H1 (cell line): Measurements from ENCODE around the gene ARID1B. TPM values are rescaled to one million over a fixed set of nuclear protein-coding genes. Genes with fewer than 3 reads are reported as not detected.

ENCODE experiments used
- CTCF ChIA-PET: fragments of 300-600 bp; sonication (Branson Sonifier 250); formaldehyde crosslinking; loops from one replicate; lab custom pipeline; 2021; ENCODE audit not compliant: partially characterized antibody; lab: Charles Lee
- POLR2A ChIA-PET: fragments of 300-600 bp; sonication (Branson Sonifier 250); formaldehyde crosslinking; loops from one replicate; lab custom pipeline; 2021; ENCODE audit warnings: inconsistent platforms; ENCODE audit not compliant: partially characterized antibody; lab: Charles Lee
- DNase-seq, 2 experiments: peaks; one replicate each; pipeline versions ENCODE4 v3.0.0 to v3.0.0-alpha.2; 2010 to 2022; ENCODE audit warnings: low spot score in 2 of 2, low read depth in 1 of 2, mixed read lengths in 1 of 2
- FAIRE-seq: peaks from 2 replicates; lab custom pipeline; 2011; peaks lifted over from hg19 to GRCh38; lab: Jason Lieb, UNC
- H2AFZ ChIP-seq: 2 replicates; pipeline ENCODE4 v1.8.1; 2012; ENCODE audit warnings: low read length, inconsistent platforms
- H2AK5ac ChIP-seq: 2 replicates; pipeline ENCODE4 v1.6.1; 2013; ENCODE audit warnings: low read depth, low read length
- H2BK120ac ChIP-seq: replicated peaks from 2 replicates; pipeline ENCODE3; 2013; ENCODE audit warnings: low read depth, low read length, inconsistent platforms
- H2BK12ac ChIP-seq: 2 replicates; pipeline ENCODE4 v1.6.1; 2013; ENCODE audit warnings: low read depth, low read length
- H2BK15ac ChIP-seq: 2 replicates; pipeline ENCODE4 v1.6.1; 2013; ENCODE audit warnings: low read length
- H2BK20ac ChIP-seq: 2 replicates; pipeline ENCODE4 v1.6.1; 2013; ENCODE audit warnings: low read length
- H2BK5ac ChIP-seq: 2 replicates; pipeline ENCODE4 v1.6.1; 2013; ENCODE audit warnings: low read depth, low read length
- H3K14ac ChIP-seq: 2 replicates; pipeline ENCODE4 v1.6.1; 2013; ENCODE audit warnings: inconsistent platforms; ENCODE audit not compliant: insufficient read length
- H3K18ac ChIP-seq: 2 replicates; pipeline ENCODE4 v1.6.1; 2013; ENCODE audit warnings: low read length; ENCODE audit errors: extremely low read depth
- H3K23ac ChIP-seq: 2 replicates; pipeline ENCODE4 v1.6.1; 2013; ENCODE audit warnings: inconsistent platforms; ENCODE audit not compliant: insufficient read length
- H3K23me2 ChIP-seq: 2 replicates; pipeline ENCODE4 v1.6.1; 2013; ENCODE audit warnings: low read depth, low read length
- H3K27ac ChIP-seq: 2 replicates; pipeline ENCODE4 v1.6.1; 2011; ENCODE audit warnings: low read depth, low read length, inconsistent platforms
- H3K27me3 ChIP-seq, 4 experiments: replicated peaks in 1 of 4; 1 replicate in 1 of 4; 2 replicates in 3 of 4; pipeline versions ENCODE4 v1.6.1 to v1.8.1; 2011 to 2013; ENCODE audit warnings: low read length in 3 of 4, mild to moderate bottlenecking in 3 of 4, inconsistent platforms in 2 of 4, mixed read lengths in 2 of 4, moderate library complexity in 1 of 4; ENCODE audit not compliant: control insufficient read depth in 3 of 4, insufficient read depth in 3 of 4; ENCODE audit errors: extremely low read depth in 1 of 4
- H3K36me3 ChIP-seq, 4 experiments: 2 replicates each; pipeline versions ENCODE4 v1.6.1 to v1.8.1; 2011 to 2013; ENCODE audit warnings: mild to moderate bottlenecking in 4 of 4, low read length in 3 of 4, moderate library complexity in 2 of 4, control low read depth in 1 of 4, inconsistent platforms in 1 of 4; ENCODE audit not compliant: insufficient read depth in 4 of 4, control insufficient read depth in 2 of 4
- H3K4ac ChIP-seq: replicated peaks from 2 replicates; pipeline ENCODE3; 2013; ENCODE audit warnings: low read length, low read depth, mixed read lengths, inconsistent platforms; ENCODE audit not compliant: insufficient read length
- H3K4me1 ChIP-seq, 4 experiments: replicated peaks in 1 of 4; 1 replicate in 1 of 4; 2 replicates in 3 of 4; pipeline versions ENCODE4 v1.6.1 to v1.8.1; 2011 to 2013; ENCODE audit warnings: low read length in 3 of 4, inconsistent platforms in 2 of 4, mixed read lengths in 1 of 4; ENCODE audit not compliant: insufficient read depth in 4 of 4, control insufficient read depth in 3 of 4
- H3K4me2 ChIP-seq, 2 experiments: 2 replicates each; pipeline versions ENCODE4 v1.6.1 to v1.8.1; 2011 to 2013; ENCODE audit warnings: low read depth in 2 of 2, low read length in 2 of 2, control low read depth in 1 of 2, inconsistent platforms in 1 of 2, mild to moderate bottlenecking in 1 of 2; ENCODE audit not compliant: insufficient read depth in 1 of 2
- H3K4me3 ChIP-seq, 4 experiments: fragments of 200-600, 300-600 bp in 1 of 4; sonication (generic), shearing (Covaris generic), sonication (Bioruptor Twin) in 1 of 4; 2 replicates each; pipeline versions ENCODE4 v1.5.1 to v1.8.1; 2011 to 2016; ENCODE audit warnings: low read length in 4 of 4, low read depth in 3 of 4, control low read depth in 2 of 4, inconsistent platforms in 2 of 4, mild to moderate bottlenecking in 2 of 4, mixed read lengths in 1 of 4, moderate library complexity in 1 of 4; ENCODE audit not compliant: insufficient read depth in 2 of 4; ENCODE audit errors: extremely low read depth in 1 of 4
- H3K56ac ChIP-seq: replicated peaks from 2 replicates; pipeline ENCODE3; 2013; ENCODE audit warnings: low read depth, mild to moderate bottlenecking, mixed read lengths, low read length, inconsistent platforms; ENCODE audit not compliant: insufficient read length
- H3K79me1 ChIP-seq: 2 replicates; pipeline ENCODE4 v1.6.1; 2013; ENCODE audit warnings: low read depth, low read length, control low read depth
- H3K79me2 ChIP-seq, 2 experiments: 2 replicates each; pipeline versions ENCODE4 v1.6.1 to v1.8.1; 2012 to 2013; ENCODE audit warnings: low read length in 2 of 2, mild to moderate bottlenecking in 2 of 2, inconsistent platforms in 1 of 2; ENCODE audit not compliant: insufficient read depth in 2 of 2, control insufficient read depth in 1 of 2
- H3K9ac ChIP-seq, 4 experiments: replicated peaks in 1 of 4; 1 replicate in 1 of 4; 2 replicates in 3 of 4; pipeline versions ENCODE4 v1.6.1 to v1.8.1; 2011 to 2013; ENCODE audit warnings: low read depth in 3 of 4, low read length in 3 of 4, control low read depth in 2 of 4, mild to moderate bottlenecking in 2 of 4, moderate library complexity in 2 of 4, inconsistent platforms in 1 of 4; ENCODE audit errors: extremely low read depth in 1 of 4
- H3K9me3 ChIP-seq, 2 experiments: 2 replicates each; pipeline versions ENCODE4 v1.6.1 to v1.8.1; 2012 to 2013; ENCODE audit warnings: mild to moderate bottlenecking in 2 of 2, moderate library complexity in 2 of 2, control low read depth in 1 of 2, inconsistent platforms in 1 of 2, low read depth in 1 of 2, low read length in 1 of 2, mixed read lengths in 1 of 2; ENCODE audit not compliant: insufficient read depth in 2 of 2
- H4K20me1 ChIP-seq, 2 experiments: replicated peaks in 1 of 2; 2 replicates each; pipeline versions ENCODE3 to v1.8.1; 2011 to 2013; ENCODE audit warnings: inconsistent platforms in 2 of 2, low read length in 2 of 2, mild to moderate bottlenecking in 1 of 2; ENCODE audit not compliant: insufficient read depth in 2 of 2, control insufficient read depth in 1 of 2
- H4K5ac ChIP-seq: 2 replicates; pipeline ENCODE4 v1.6.1; 2013; ENCODE audit warnings: low read length, low read depth, mixed read lengths, inconsistent platforms; ENCODE audit not compliant: insufficient read length
- H4K8ac ChIP-seq: 2 replicates; pipeline ENCODE4 v1.8.0; 2013; ENCODE audit warnings: mild to moderate bottlenecking, moderate library complexity, low read length, inconsistent platforms; ENCODE audit not compliant: insufficient read depth; ENCODE audit errors: extremely low read depth
- H4K91ac ChIP-seq: replicated peaks from 2 replicates; pipeline ENCODE3; 2013; ENCODE audit warnings: low read length, mixed read lengths, inconsistent platforms; ENCODE audit not compliant: insufficient read length
- ATF2 ChIP-seq: IDR thresholded peaks from 2 replicates; pipeline ENCODE4 v1.6.1; 2012; ENCODE audit warnings: low read length, inconsistent platforms
- BACH1 ChIP-seq: IDR thresholded peaks from 2 replicates; pipeline ENCODE4 v1.6.1; 2012; ENCODE audit warnings: low read length, improper control_type of control experiment
- CBX8 ChIP-seq: fragments of 300-800, 300-1000 bp; sonication (generic); IDR thresholded peaks from 2 replicates; pipeline ENCODE4 v1.7.1; 2016; ENCODE audit warnings: low read depth, low read length, borderline replicate concordance
- EGR1 ChIP-seq: IDR thresholded peaks from 2 replicates; pipeline ENCODE4 v1.6.1; 2011; ENCODE audit warnings: low read depth, low read length, borderline replicate concordance
- GABPA ChIP-seq: IDR thresholded peaks from 2 replicates; pipeline ENCODE4 v1.6.1; 2011; ENCODE audit warnings: mild to moderate bottlenecking, low read length, moderate library complexity, borderline replicate concordance; ENCODE audit not compliant: insufficient read depth
- KDM1A ChIP-seq: fragments of 200-600, 300-600 bp; sonication (generic); IDR thresholded peaks from 2 replicates; pipeline ENCODE4 v1.7.1; 2016; ENCODE audit warnings: mild to moderate bottlenecking, low read length, borderline replicate concordance
- MAFK ChIP-seq: IDR thresholded peaks from 2 replicates; pipeline ENCODE4 v1.6.1; 2012; ENCODE audit warnings: low read depth, mild to moderate bottlenecking, improper control_type of control experiment, low read length
- RFX5 ChIP-seq: IDR thresholded peaks from 2 replicates; pipeline ENCODE4 v1.6.1; 2011; ENCODE audit warnings: low read depth, low read length, improper control_type of control experiment, borderline replicate concordance
- RXRA ChIP-seq: IDR thresholded peaks from 2 replicates; pipeline ENCODE4 v1.6.1; 2011; ENCODE audit warnings: low read depth, mild to moderate bottlenecking, low read length, moderate library complexity; ENCODE audit not compliant: insufficient read depth
- SAP30 ChIP-seq: fragments of 300-600 bp; sonication (generic); IDR thresholded peaks from 2 replicates; pipeline ENCODE4 v1.7.1; 2012; ENCODE audit warnings: low read length, moderate library complexity, mild to moderate bottlenecking, inconsistent platforms; ENCODE audit not compliant: insufficient read depth, insufficient replicate concordance
- SP2 ChIP-seq: IDR thresholded peaks from 2 replicates; pipeline ENCODE4 v1.6.1; 2012; ENCODE audit warnings: mild to moderate bottlenecking, low read length, inconsistent platforms
- WGBS, 2 experiments: shearing (Covaris generic) in 1 of 2; methylation state at CpG; one replicate each; pipeline versions ENCODE4 v1.1.6 to v1.1.7; 2013 to 2015; ENCODE audit warnings: low lambda C conversion rate in 2 of 2, mixed read lengths in 2 of 2, inconsistent platforms in 1 of 2, low coverage in 1 of 2, missing lambda C conversion rate in 1 of 2; ENCODE audit not compliant: insufficient replicate concordance in 2 of 2, insufficient coverage in 1 of 2, insufficient read length in 1 of 2; ENCODE audit errors: extremely low coverage in 1 of 2, missing lambda C conversion rate in 1 of 2; 5-methylcytosine and 5-hydroxymethylcytosine counted together
- polyA plus RNA-seq, 7 experiments: library from polyadenylated mRNA; depleted of rRNA in 3 of 7; stranded (reverse) in 5 of 7; unstranded in 2 of 7; fragments of >200 nt in 5 of 7; fragments of 200-250 nt in 2 of 7; gene quantifications; 1 replicate in 5 of 7; 2 replicates in 1 of 7; 4 replicates in 1 of 7; pipeline versions ENCODE4 v1.2.1 to v1.2.3, GENCODE V29; 2011 to 2013; ENCODE audit warnings: missing spikeins in 2 of 7, mixed read lengths in 2 of 7
- total RNA-seq: library from RNA; stranded (reverse); fragmentation: NEBNext Ultra II Directional; extraction: Animal tissue kit (Norgen Biotek cat#: 25700); gene quantifications from 2 replicates; pipeline ENCODE4 v1.2.1, GENCODE V29; 2021

The ARID1B gene
- total and polyA plus RNA-seq, 2 of the 8 experiments (the other 6 are each of a cell fraction or from before 2014, with no cell fraction given), result 24.3 to 70.3 TPM

GRCh38 chr6:157226026-157226625, 448.9 kb downstream of the ARID1B start:
- no peak overlapping the region for H3K4me2 ChIP-seq
- H2BK20ac ChIP-seq, result no peak overlapping the region
- peaks cover 0 to 23% (median 7%) of the 10 kb centered on the region in 4 experiments; a peak in 5 of 7 replicates for H3K4me1 ChIP-seq
- no peak overlapping the region for H3K14ac ChIP-seq
- peaks cover 3% of the 10 kb centered on the region; the same call in 1 of the 2 replicates for H3K23me2 ChIP-seq
- no peaks in the 10 kb centered on the region for H3K79me2 ChIP-seq
- H4K8ac ChIP-seq, result no peak overlapping the region
- H3K36me3 ChIP-seq, result no peaks in the 10 kb centered on the region
- H3K4ac ChIP-seq, result no peak overlapping the region
- H3K27me3 ChIP-seq, result peaks cover 0 to 2% (median 0%) of the 10 kb centered on the region in 4 experiments; a peak in 1 of 7 replicates
- H2BK5ac ChIP-seq, result no peak overlapping the region
- no peak overlapping the region for H2BK120ac ChIP-seq
- peaks cover 0 to 5% of the 10 kb centered on the region in 2 experiments for H4K20me1 ChIP-seq
- no peak overlapping the region for H3K56ac ChIP-seq
- H3K79me1 ChIP-seq, result no peaks in the 10 kb centered on the region
- H3K9ac ChIP-seq, result no peak overlapping the region
- H2AFZ ChIP-seq, result no peak overlapping the region
- no peaks in the 10 kb centered on the region for H3K9me3 ChIP-seq
- ChIA-PET POLR2A (no interaction called here), CTCF (interaction anchor here (0.7 to 1.6 kb wide), 8 partner anchors 8 to 524 kb away, joined by 3 to 6 read pairs (median 4); no protein-coding TSS in a partner anchor)
- H3K23ac ChIP-seq, result no peak overlapping the region
- no peak overlapping the region for H2AK5ac ChIP-seq
- DNase-seq, result no peak
- no peak overlapping the region for H3K18ac ChIP-seq
- no peak for FAIRE-seq
- no peak overlapping the region for H2BK15ac ChIP-seq
- H4K91ac ChIP-seq, result no peak overlapping the region
- no peak overlapping the region for H4K5ac ChIP-seq
- no peak overlapping the region for H3K27ac ChIP-seq
- no peak overlapping the region for H3K4me3 ChIP-seq
- no peak overlapping the region for H2BK12ac ChIP-seq
- WGBS, 2 experiments, result 87% methylated on average over 4 of the region's 4 CpGs; no CpG with 5 or more reads in 1 of the 2 experiments
- no peak for TF ChIP-seq BACH1
- no peak for TF ChIP-seq SP2
- TF ChIP-seq RFX5, result no peak
- no peak for TF ChIP-seq SAP30
- TF ChIP-seq GABPA, result no peak
- no peak for TF ChIP-seq CBX8
- TF ChIP-seq EGR1, result no peak
- TF ChIP-seq ATF2, result no peak
- no peak for TF ChIP-seq MAFK
- no peak for TF ChIP-seq KDM1A
- TF ChIP-seq RXRA, result no peak
